ENCODE measurements around the gene MOGAT3. TPM values are rescaled to one million over a fixed set of nuclear protein-coding genes. Genes with fewer than 3 reads are reported as not detected.

Gene MOGAT3
- total and polyA plus RNA-seq, 2 of the 4 experiments (the other 2 are of a cell fraction): not detected

DNA sequence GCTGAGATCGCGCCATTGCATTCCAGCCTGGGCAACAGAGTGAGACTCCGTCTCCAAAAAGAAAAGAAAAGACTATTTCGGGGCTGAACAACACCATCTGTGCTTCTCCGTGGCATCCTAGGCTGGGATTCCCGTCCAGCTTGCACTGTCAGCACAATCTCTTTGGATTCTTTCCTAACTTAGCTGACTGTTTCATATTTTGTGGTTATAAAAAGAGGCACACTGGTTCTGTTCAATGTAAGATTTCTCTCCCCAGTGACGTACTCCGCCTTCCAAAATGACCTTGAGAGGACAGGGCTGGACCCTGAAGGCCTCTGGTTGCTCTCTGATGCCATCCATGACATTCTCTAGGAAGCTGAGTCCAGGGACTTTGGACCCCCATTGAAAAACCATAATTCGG is 25.9 kb upstream of the MOGAT3 start:
- Histone ChIP-seq H3K9me1 (ENCODE audit: insufficient read depth, low read length) (peaks cover 7% of the 10 kb centered on the region), H2BK120ac (ENCODE audit: low read depth, low read length) (no peak overlapping the region), H3K4me3 (ENCODE audit: insufficient read depth, low read depth, low read length) (no peak overlapping the region), H4K8ac (ENCODE audit: low read depth in 2 of 2, low read length in 2 of 2) (no peak overlapping the region), H3K4me2 (ENCODE audit: low read depth, low read length) (no peak overlapping the region), H2AK5ac (ENCODE audit: low read depth, low read length) (no peak overlapping the region), H2BK15ac (ENCODE audit: low read depth, low read length) (no peak overlapping the region), H2BK5ac (ENCODE audit: low read depth, low read length, poor library complexity, severe bottlenecking) (no peak overlapping the region), H3K36me3 (ENCODE audit: control insufficient read depth, insufficient read depth, low read length) (peaks cover 39% of the 10 kb centered on the region), H3K23ac (ENCODE audit: low read depth, low read length) (no peak overlapping the region), H3K4ac (ENCODE audit: low read depth, low read length) (no peak overlapping the region), H3K56ac (ENCODE audit: extremely low read depth, insufficient read depth, low read length) (no peak overlapping the region), H4K20me1 (ENCODE audit: insufficient read depth, low read length) (peaks cover 8% of the 10 kb centered on the region), H3K9ac (ENCODE audit: low read depth, low read length) (no peak overlapping the region), H4K5ac (ENCODE audit: low read depth, low read length) (no peak overlapping the region), H3K27me3 (ENCODE audit: control insufficient read depth, insufficient read depth, low read length) (no peaks in the 10 kb centered on the region), H3K14ac (replicated peaks; ENCODE audit: low read depth, low read length) (no peak overlapping the region), H3K4me1 (ENCODE audit: control insufficient read depth, insufficient read depth, low read length) (no peaks in the 10 kb centered on the region; the same call in 1 of the 2 replicates), H3K79me1 (ENCODE audit: low read depth in 1 of 2, low read length in 2 of 2) (peaks cover 0 to 7% of the 10 kb centered on the region in 2 experiments; a peak in 3 of 4 replicates), H3K18ac (ENCODE audit: low read depth, low read length) (no peak overlapping the region), H2AFZ (replicated peaks; ENCODE audit: low read length, poor library complexity) (no peak overlapping the region), H3K9me3 (ENCODE audit: control insufficient read depth, insufficient read depth, low read length) (no peaks in the 10 kb centered on the region), H2BK20ac (ENCODE audit: low read depth, low read length) (no peak overlapping the region), H4K91ac (ENCODE audit: insufficient read depth, low read depth, low read length) (no peak overlapping the region), H2AK9ac (replicated peaks; ENCODE audit: low read depth, low read length, poor library complexity) (no peak overlapping the region), H3K27ac (ENCODE audit: insufficient read depth, low read length) (no peak overlapping the region)
- no peak for TF ChIP-seq RFX5 (IDR thresholded peaks at IDR 0.05; ENCODE audit: low read depth, low read length)
- peak; percentile 67 for TF ChIP-seq MAFK (IDR thresholded peaks at IDR 0.05; ENCODE audit: low read depth, low read length)
- no peak for TF ChIP-seq CHD1 (IDR thresholded peaks at IDR 0.05; ENCODE audit: low read depth, low read length)
- CTCF ChIA-PET: no interaction called here
- no TSS peak for BruUV-seq (replicated peaks)
- dilution Hi-C loops (cut with HindIII; ENCODE audit: low sequenced_read_pairs, unreplicated experiment) (no loop called here), intact Hi-C loops (cut with micrococcal nuclease) (no loop called here), in situ Hi-C loops (cut with MboI; ENCODE audit: low sequenced_read_pairs) (no loop called here)
- WGBS, 2 experiments (ENCODE audit: extremely low coverage in 2 of 2, insufficient read length in 1 of 2): 96% methylated on average over 3 of the region's 9 CpGs; no CpG with 5 or more reads in 1 of the 2 experiments
- no peak for ATAC-seq (ENCODE audit: low read depth)
- DNase-seq: no peak
- POLR2A ChIA-PET (ENCODE audit: unreplicated experiment): no interaction called here

Measured in IMR-90 (cell line).